Thyroid gland (tissue), 4 donors: ENCODE results near the gene CABP2. TPM values are rescaled to one million over a fixed set of nuclear protein-coding genes. Genes with fewer than 3 reads are reported as not detected.

Experiments
- DNase-seq, 2 donors: peaks; one replicate each; pipeline ENCODE4 v3.0.0-alpha.2; 2019
- H3K27ac ChIP-seq, 3 donors: fragments of 200-600 bp; sonication (generic); 1 replicate in 2 of 3; 2 replicates in 1 of 3; pipeline ENCODE4 v1.5.1; 2016 to 2019; ENCODE audit warnings: mild to moderate bottlenecking in 1 of 3, moderate library complexity in 1 of 3
- H3K27me3 ChIP-seq: fragments of 200-600 bp; sonication (generic); one replicate; pipeline ENCODE4 v1.5.1; 2019
- H3K36me3 ChIP-seq, 2 donors: fragments of 200-600 bp; sonication (generic); one replicate each; pipeline ENCODE4 v1.5.1; 2016 to 2019
- H3K4me1 ChIP-seq, 2 donors: fragments of 200-600 bp; sonication (generic); one replicate each; pipeline ENCODE4 v1.5.1; 2017 to 2019
- H3K4me3 ChIP-seq, 3 donors: fragments of 200-600 bp; sonication (generic); replicated peaks in 1 of 3; 1 replicate in 2 of 3; 2 replicates in 1 of 3; pipeline ENCODE4 v1.5.1; 2016; ENCODE audit warnings: mild to moderate bottlenecking in 1 of 3
- H3K9me3 ChIP-seq: fragments of 200-600 bp; sonication (generic); one replicate; pipeline ENCODE4 v1.5.1; 2017
- CTCF ChIP-seq, 6 experiments: fragments of 200-600 bp in 3 of 6; fragments of 450-650 bp in 3 of 6; sonication (generic) in 3 of 6; IDR thresholded peaks; one replicate each; pipeline ENCODE4 v1.5.1; 2016 to 2019; ENCODE audit warnings: antibody characterized with exemption in 6 of 6, mild to moderate bottlenecking in 2 of 6, inconsistent platforms in 1 of 6, moderate library complexity in 1 of 6
- POLR2A ChIP-seq, 2 donors: fragments of 450-650 bp; IDR thresholded peaks; one replicate each; pipeline ENCODE4 v1.6.1; 2017; ENCODE audit warnings: antibody characterized with exemption in 2 of 2, mild to moderate bottlenecking in 2 of 2, moderate library complexity in 1 of 2
- WGBS, 2 donors: methylation state at CpG; one replicate each; pipeline ENCODE4 v1.1.5; 2017; 5-methylcytosine and 5-hydroxymethylcytosine counted together
- intact Hi-C: fragments of 100-400 bp; cut with DNase I; formaldehyde crosslinking; loops from one replicate; pipeline ENCODE4 v1.15.1; 2023
- total RNA-seq, 4 donors: library from RNA; depleted of rRNA; stranded (reverse); fragments of >200 nt; gene quantifications; one replicate each; pipeline ENCODE4 v1.2.3, GENCODE V29; 2016

The CABP2 gene
- total RNA-seq, 4 donors from 2014 or later, result not detected

- Histone ChIP-seq H3K27ac (no peak overlapping the region), H3K9me3 (no peaks in the 10 kb centered on the region), H3K27me3 (no peaks in the 10 kb centered on the region), H3K36me3 (peaks cover 0 to 16% of the 10 kb centered on the region in 2 donors), H3K4me1 (peaks cover 25 to 33% of the 10 kb centered on the region in 2 donors), H3K4me3 (no peak overlapping the region)
- DNase-seq, result no peak
- TF ChIP-seq POLR2A (IDR thresholded peaks at IDR 0.05) (no peak), CTCF (IDR thresholded peaks at IDR 0.05) (no peak)
- intact Hi-C loops, result loop anchor here (10.0 kb wide), 1 partner anchor 148 kb away; the partner anchor contains the start of gene POLD4
- WGBS, 2 donors, result 92 to 98% methylated on average over 11 to 18 of the region's 18 CpGs
These were observed 20.8 kb downstream of the CABP2 start for GRCh38 chr11:67502328-67502979.

GRCh38 chr11:67501854-67502253 lies 21.4 kb downstream of the CABP2 start:
- H3K27me3 ChIP-seq, result no peaks in the 10 kb centered on the region
- no peak for DNase-seq
- 94 to 100% methylated on average over 9 to 15 of the region's 18 CpGs for WGBS, 2 donors
- intact Hi-C loops, result loop anchor here (10.0 kb wide), 1 partner anchor 147 kb away; the partner anchor contains the start of gene POLD4
- no peak for TF ChIP-seq POLR2A (IDR thresholded peaks at IDR 0.05)
- TF ChIP-seq CTCF (IDR thresholded peaks at IDR 0.05), result no peak
- H3K27ac ChIP-seq, result no peak overlapping the region
- peaks cover 0 to 17% of the 10 kb centered on the region in 2 donors for H3K36me3 ChIP-seq
- H3K9me3 ChIP-seq, result no peaks in the 10 kb centered on the region
- H3K4me1 ChIP-seq, result peaks cover 21 to 27% of the 10 kb centered on the region in 2 donors
- no peak overlapping the region for H3K4me3 ChIP-seq

- 90 to 97% methylated on average over 8 to 9 of the region's 9 CpGs for WGBS, 2 donors
- TF ChIP-seq CTCF (IDR thresholded peaks at IDR 0.05) (no peak), POLR2A (IDR thresholded peaks at IDR 0.05) (no peak)
- Histone ChIP-seq H3K9me3 (no peaks in the 10 kb centered on the region), H3K36me3 (peaks cover 0 to 15% of the 10 kb centered on the region in 2 donors), H3K27me3 (no peaks in the 10 kb centered on the region), H3K27ac (no peak overlapping the region), H3K4me1 (peaks cover 14 to 19% of the 10 kb centered on the region in 2 donors), H3K4me3 (no peak overlapping the region)
- DNase-seq, result no peak
- intact Hi-C loops, result loop anchor here (10.0 kb wide), 1 partner anchor 146 kb away; the partner anchor contains the start of gene POLD4
These were observed 22.2 kb downstream of the CABP2 start for GRCh38 chr11:67500831-67501715.

- intact Hi-C loops, result loop anchor here (10.0 kb wide), 1 partner anchor 146 kb away; the partner anchor contains the start of gene POLD4
These were observed 22.8 kb downstream of the CABP2 start for GRCh38 chr11:67500484-67500821.

More at GRCh38 chr11:67500484-67500821, 22.8 kb downstream of the CABP2 start:
- no peak for TF ChIP-seq POLR2A (IDR thresholded peaks at IDR 0.05)
- TF ChIP-seq CTCF (IDR thresholded peaks at IDR 0.05), result no peak
- peaks cover 7 to 13% of the 10 kb centered on the region in 2 donors for H3K4me1 ChIP-seq
- H3K27me3 ChIP-seq, result no peaks in the 10 kb centered on the region
- peaks cover 0 to 15% of the 10 kb centered on the region in 2 donors for H3K36me3 ChIP-seq
- H3K9me3 ChIP-seq, result no peaks in the 10 kb centered on the region
- no peak overlapping the region for H3K27ac ChIP-seq
- 73 to 93% methylated on average over 1 of the region's 1 CpG for WGBS, 2 donors
- no peak for DNase-seq
- H3K4me3 ChIP-seq, result no peak overlapping the region
